Dendritic cell treated with granulocyte-macrophage colony-stimulating factor and Interleukin-4, amounts not matched to agents 40 ng/mL and 50 ng/mL, for 4 days (primary cell): ENCODE results near the gene METTL9.
"Not testable (repeated sequence)": the region's sequence is repeated elsewhere in the genome, so short reads cannot be mapped to it uniquely, and the experiment has no call there.

Experiments used
- H3K27ac Mint-ChIP-seq: one replicate; pipeline ENCODE4 v1.8.0; 2022; ENCODE audit warnings: mild to moderate bottlenecking, mixed read lengths
- H3K27me3 Mint-ChIP-seq: one replicate; pipeline ENCODE4 v1.8.0; 2022; ENCODE audit warnings: mild to moderate bottlenecking, mixed read lengths
- H3K36me3 Mint-ChIP-seq: one replicate; pipeline ENCODE4 v1.8.0; 2022; ENCODE audit warnings: low read depth, mixed read lengths
- H3K4me1 Mint-ChIP-seq: one replicate; pipeline ENCODE4 v1.8.0; 2022; ENCODE audit warnings: low read depth, mixed read lengths
- H3K4me3 Mint-ChIP-seq: one replicate; pipeline ENCODE4 v1.8.0; 2022; ENCODE audit warnings: mild to moderate bottlenecking, moderate library complexity, mixed read lengths
- H3K9me3 Mint-ChIP-seq: one replicate; pipeline ENCODE4 v1.8.0; 2022; ENCODE audit warnings: mixed read lengths
- intact Hi-C: fragments of 100-400 bp; cut with micrococcal nuclease; formaldehyde crosslinking; loops from one replicate; pipeline ENCODE4 v1.15.0; 2022

Gene METTL9

GRCh38 chr16:21654881-21655280, 55.5 kb downstream of the METTL9 start:
- Mint-ChIP-seq H3K4me3 (no peak overlapping the region), H3K27me3 (no peaks in the 10 kb centered on the region), H3K9me3 (no peaks in the 10 kb centered on the region), H3K36me3 (peaks cover 35% of the 10 kb centered on the region), H3K27ac (peak overlapping the region; percentile 85), H3K4me1 (peaks cover 70% of the 10 kb centered on the region)
- intact Hi-C loops, result no loop called here

GRCh38 chr16:21656795-21657768, 57.7 kb downstream of the METTL9 start:
- H3K9me3 Mint-ChIP-seq, result no peaks in the 10 kb centered on the region
- intact Hi-C loops, result loop anchor here (1.0 kb wide), 1 partner anchor 51 kb away; no protein-coding TSS in a partner anchor
- H3K4me1 Mint-ChIP-seq, result peaks cover 77% of the 10 kb centered on the region
- H3K4me3 Mint-ChIP-seq, result peak overlapping the region; percentile 17
- H3K27me3 Mint-ChIP-seq, result no peaks in the 10 kb centered on the region
- H3K36me3 Mint-ChIP-seq, result peaks cover 19% of the 10 kb centered on the region
- H3K27ac Mint-ChIP-seq, result peak overlapping the region; percentile 70

- H3K4me3 Mint-ChIP-seq, result peak overlapping the region; percentile 53
- peak overlapping the region; percentile 69 for H3K27ac Mint-ChIP-seq
- peaks cover 66% of the 10 kb centered on the region for H3K4me1 Mint-ChIP-seq
- no peaks in the 10 kb centered on the region for H3K9me3 Mint-ChIP-seq
- H3K36me3 Mint-ChIP-seq, result peaks cover 19% of the 10 kb centered on the region
- H3K27me3 Mint-ChIP-seq, result peaks cover 10% of the 10 kb centered on the region
- intact Hi-C loops, result no loop called here
Measured at GRCh38 chr16:21659124-21659523, 59.7 kb downstream of the METTL9 start.

GRCh38 chr16:21663889-21664647, 64.7 kb downstream of the METTL9 start, which contains the start of gene OTOA:
OTOA (plus strand) TSS chr16:21663968; CDS start chr16:21678515, 14,547 bp downstream.
- no peaks in the 10 kb centered on the region for H3K9me3 Mint-ChIP-seq
- intact Hi-C loops, result no loop called here
- peaks cover 22% of the 10 kb centered on the region for H3K4me1 Mint-ChIP-seq
- no peak within 1 kb of the TSS for H3K27ac Mint-ChIP-seq
- H3K27me3 Mint-ChIP-seq, result peaks cover 14% of the 10 kb centered on the region
- peak within 1 kb of the TSS; percentile 64 for H3K4me3 Mint-ChIP-seq
- H3K36me3 Mint-ChIP-seq, result no peaks in the 10 kb centered on the region

- Mint-ChIP-seq H3K4me3 (no peak overlapping the region), H3K27ac (no peak overlapping the region)
Measured at GRCh38 chr16:21664801-21665492, 65.6 kb downstream of the METTL9 start.

GRCh38 chr16:21666772-21667171, 67.4 kb downstream of the METTL9 start:
- no peak overlapping the region for H3K4me3 Mint-ChIP-seq
- no peaks in the 10 kb centered on the region for H3K36me3 Mint-ChIP-seq
- H3K4me1 Mint-ChIP-seq, result peaks cover 14% of the 10 kb centered on the region
- H3K27ac Mint-ChIP-seq, result no peak overlapping the region
- peaks cover 14% of the 10 kb centered on the region for H3K27me3 Mint-ChIP-seq
- intact Hi-C loops, result no loop called here
- H3K9me3 Mint-ChIP-seq, result no peaks in the 10 kb centered on the region

More at GRCh38 chr16:21664801-21665492, 65.6 kb downstream of the METTL9 start:
- Mint-ChIP-seq H3K36me3 (no peaks in the 10 kb centered on the region), H3K27me3 (peaks cover 14% of the 10 kb centered on the region), H3K4me1 (peaks cover 16% of the 10 kb centered on the region), H3K9me3 (no peaks in the 10 kb centered on the region)
- intact Hi-C loops, result no loop called here

GRCh38 chr16:21667575-21667974, 68.2 kb downstream of the METTL9 start:
- H3K36me3 Mint-ChIP-seq, result no peaks in the 10 kb centered on the region
- peaks cover 14% of the 10 kb centered on the region for H3K27me3 Mint-ChIP-seq
- no peak overlapping the region for H3K27ac Mint-ChIP-seq
- H3K4me3 Mint-ChIP-seq, result no peak overlapping the region
- intact Hi-C loops, result no loop called here
- no peaks in the 10 kb centered on the region for H3K9me3 Mint-ChIP-seq
- H3K4me1 Mint-ChIP-seq, result peaks cover 14% of the 10 kb centered on the region

- peaks cover 3% of the 10 kb centered on the region for H3K27me3 Mint-ChIP-seq
- no peak overlapping the region for H3K27ac Mint-ChIP-seq
- no peak overlapping the region for H3K4me3 Mint-ChIP-seq
- H3K36me3 Mint-ChIP-seq, result no peaks in the 10 kb centered on the region
- peaks cover 5% of the 10 kb centered on the region for H3K4me1 Mint-ChIP-seq
- intact Hi-C loops, result no loop called here
- H3K9me3 Mint-ChIP-seq, result peaks cover 7% of the 10 kb centered on the region
Measured at GRCh38 chr16:21673469-21673868, 74.1 kb downstream of the METTL9 start.

GRCh38 chr16:21674456-21674855, 75.1 kb downstream of the METTL9 start:
- H3K27me3 Mint-ChIP-seq, H3K4me1 Mint-ChIP-seq, H3K36me3 Mint-ChIP-seq, intact Hi-C loops, H3K4me3 Mint-ChIP-seq, H3K27ac Mint-ChIP-seq, H3K9me3 Mint-ChIP-seq: not testable (repeated sequence)

GRCh38 chr16:21680714-21681113, 81.3 kb downstream of the METTL9 start:
- H3K36me3 Mint-ChIP-seq, H3K9me3 Mint-ChIP-seq, H3K4me3 Mint-ChIP-seq, intact Hi-C loops, H3K4me1 Mint-ChIP-seq, H3K27ac Mint-ChIP-seq: not testable (repeated sequence)
- peaks cover 13% of the 10 kb centered on the region for H3K27me3 Mint-ChIP-seq

GRCh38 chr16:21683184-21683583, 83.8 kb downstream of the METTL9 start:
- H3K4me1 Mint-ChIP-seq, result no peaks in the 10 kb centered on the region
- H3K27ac Mint-ChIP-seq, result no peak overlapping the region
- H3K9me3 Mint-ChIP-seq, result no peaks in the 10 kb centered on the region
- intact Hi-C loops, result no loop called here
- peaks cover 19% of the 10 kb centered on the region for H3K27me3 Mint-ChIP-seq
- H3K4me3 Mint-ChIP-seq, result no peak overlapping the region
- H3K36me3 Mint-ChIP-seq, result no peaks in the 10 kb centered on the region

- H3K4me1 Mint-ChIP-seq, result no peaks in the 10 kb centered on the region
- H3K27me3 Mint-ChIP-seq, result peaks cover 23% of the 10 kb centered on the region
- no peak overlapping the region for H3K27ac Mint-ChIP-seq
Measured at GRCh38 chr16:21684199-21684598, 84.8 kb downstream of the METTL9 start.

GRCh38 chr16:21685034-21685455, 85.7 kb downstream of the METTL9 start:
- intact Hi-C loops, result no loop called here
- H3K36me3 Mint-ChIP-seq, result no peaks in the 10 kb centered on the region
- no peaks in the 10 kb centered on the region for H3K4me1 Mint-ChIP-seq
- H3K4me3 Mint-ChIP-seq, result no peak overlapping the region
- no peak overlapping the region for H3K27ac Mint-ChIP-seq
- no peaks in the 10 kb centered on the region for H3K9me3 Mint-ChIP-seq
- peaks cover 23% of the 10 kb centered on the region for H3K27me3 Mint-ChIP-seq

More at GRCh38 chr16:21684199-21684598, 84.8 kb downstream of the METTL9 start:
- Mint-ChIP-seq H3K36me3 (no peaks in the 10 kb centered on the region), H3K9me3 (no peaks in the 10 kb centered on the region), H3K4me3 (no peak overlapping the region)
- intact Hi-C loops, result no loop called here
